ENCODE measurements around the gene EXOC3. TPM values are rescaled to one million over a fixed set of nuclear protein-coding genes. Genes with fewer than 3 reads are reported as not detected.

The EXOC3 gene
- total RNA-seq, 1 donor: 32.4 TPM

- no peak for DNase-seq (ENCODE audit: low read depth)
- H3K4me3 ChIP-seq (ENCODE audit: low read depth, low read length): no peak overlapping the region
- TF ChIP-seq CTCF (IDR thresholded peaks at IDR 0.05; ENCODE audit: insufficient read depth, low read depth, low read length): no peak
These were observed 51.8 kb downstream of the EXOC3 start for GRCh38 chr5:494667-495255.

GRCh38 chr5:496028-496427 is 53.1 kb downstream of the EXOC3 start:
- no peak for DNase-seq (ENCODE audit: low read depth)
- no peak overlapping the region for H3K4me3 ChIP-seq (ENCODE audit: low read depth, low read length)
- TF ChIP-seq CTCF (IDR thresholded peaks at IDR 0.05; ENCODE audit: insufficient read depth, low read depth, low read length): no peak

- no peak for DNase-seq (ENCODE audit: low read depth)
- no peak for TF ChIP-seq CTCF (IDR thresholded peaks at IDR 0.05; ENCODE audit: insufficient read depth, low read depth, low read length)
- H3K4me3 ChIP-seq (ENCODE audit: low read depth, low read length): no peak overlapping the region
These were observed 54.2 kb downstream of the EXOC3 start for GRCh38 chr5:497090-497700.

GRCh38 chr5:497871-498509 is 55.0 kb downstream of the EXOC3 start:
- no peak overlapping the region for H3K4me3 ChIP-seq (ENCODE audit: low read depth, low read length)
- DNase-seq (ENCODE audit: low read depth): no peak
- TF ChIP-seq CTCF (IDR thresholded peaks at IDR 0.05; ENCODE audit: insufficient read depth, low read depth, low read length): no peak

- no peak for DNase-seq (ENCODE audit: low read depth)
- H3K4me3 ChIP-seq (ENCODE audit: low read depth, low read length): no peak overlapping the region
- no peak for TF ChIP-seq CTCF (IDR thresholded peaks at IDR 0.05; ENCODE audit: insufficient read depth, low read depth, low read length)
These were observed 56.5 kb downstream of the EXOC3 start for GRCh38 chr5:499233-500209.

GRCh38 chr5:500491-500890 is 57.5 kb downstream of the EXOC3 start:
- no peak for TF ChIP-seq CTCF (IDR thresholded peaks at IDR 0.05; ENCODE audit: insufficient read depth, low read depth, low read length)
- no peak for DNase-seq (ENCODE audit: low read depth)
- no peak overlapping the region for H3K4me3 ChIP-seq (ENCODE audit: low read depth, low read length)
